Esophagus mucosa (tissue), 1 donor: ENCODE results near the gene CTSD. TPM values are rescaled to one million over a fixed set of nuclear protein-coding genes. Genes with fewer than 3 reads are reported as not detected.
"Not testable (repeated sequence)": the region's sequence is repeated elsewhere in the genome, so short reads cannot be mapped to it uniquely, and the experiment has no call there.

Experiments
- ATAC-seq: fragments of 200-7000 bp; cut with Tn5 transposase; one replicate; pipeline ENCODE4 v1.9.1; 2020
- total RNA-seq: library from RNA; stranded (reverse); gene quantifications from one replicate; pipeline ENCODE4 v1.2.4, GENCODE V29; 2023
- donor health status: DM: yes; HTN: yes; CAD: no.

Gene CTSD
- total RNA-seq, 1 donor from 2014 or later, result 583 TPM

DNA sequence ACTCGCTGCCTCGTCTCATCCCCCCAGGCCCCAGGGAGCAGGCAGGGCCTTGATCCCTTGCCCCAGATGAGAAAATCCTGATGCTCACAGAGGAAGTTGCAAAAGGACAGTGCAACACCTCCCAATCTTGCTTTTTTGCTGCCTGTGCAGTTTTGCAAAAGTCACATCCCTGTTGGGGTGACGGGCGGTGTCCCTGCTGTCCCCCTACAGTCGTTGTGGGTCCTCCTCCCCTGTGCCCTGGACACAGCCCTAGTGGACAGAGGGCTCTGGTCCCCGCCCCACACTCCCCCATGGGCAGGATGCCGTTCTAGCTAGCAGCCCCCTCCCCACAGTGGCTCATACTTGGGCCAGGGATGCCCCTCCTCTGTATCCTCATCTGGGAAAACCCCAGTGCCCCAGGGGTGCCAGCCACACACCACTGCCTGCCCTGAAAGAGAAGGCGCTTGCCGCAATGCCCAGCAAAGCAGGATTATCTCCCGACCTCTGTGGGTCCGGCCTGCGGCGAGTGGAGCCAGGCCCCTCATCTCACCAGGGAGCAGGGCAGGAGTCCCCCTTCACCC, 18.4 kb upstream of the CTSD start:
- no peak for ATAC-seq

DNA sequence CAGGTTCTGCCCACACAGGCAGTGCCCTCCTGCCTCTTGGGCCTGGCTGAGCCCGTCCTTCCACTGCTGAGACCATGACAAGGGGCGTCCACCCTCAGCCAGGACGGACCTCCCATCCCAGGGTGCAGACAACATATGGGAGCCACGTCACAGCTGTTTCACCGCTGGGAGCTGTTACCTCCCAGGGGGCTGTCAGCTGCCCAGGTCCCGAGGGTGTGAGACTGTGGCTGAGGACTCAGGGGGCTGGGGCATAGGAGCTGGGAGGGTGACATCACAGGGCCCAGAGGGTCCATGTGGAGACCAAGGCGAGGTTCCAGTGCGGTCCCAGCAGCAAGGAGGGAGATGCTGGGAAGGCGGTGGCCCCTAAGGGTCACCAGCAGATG, 17.9 kb upstream of the CTSD start:
- no peak for ATAC-seq

DNA sequence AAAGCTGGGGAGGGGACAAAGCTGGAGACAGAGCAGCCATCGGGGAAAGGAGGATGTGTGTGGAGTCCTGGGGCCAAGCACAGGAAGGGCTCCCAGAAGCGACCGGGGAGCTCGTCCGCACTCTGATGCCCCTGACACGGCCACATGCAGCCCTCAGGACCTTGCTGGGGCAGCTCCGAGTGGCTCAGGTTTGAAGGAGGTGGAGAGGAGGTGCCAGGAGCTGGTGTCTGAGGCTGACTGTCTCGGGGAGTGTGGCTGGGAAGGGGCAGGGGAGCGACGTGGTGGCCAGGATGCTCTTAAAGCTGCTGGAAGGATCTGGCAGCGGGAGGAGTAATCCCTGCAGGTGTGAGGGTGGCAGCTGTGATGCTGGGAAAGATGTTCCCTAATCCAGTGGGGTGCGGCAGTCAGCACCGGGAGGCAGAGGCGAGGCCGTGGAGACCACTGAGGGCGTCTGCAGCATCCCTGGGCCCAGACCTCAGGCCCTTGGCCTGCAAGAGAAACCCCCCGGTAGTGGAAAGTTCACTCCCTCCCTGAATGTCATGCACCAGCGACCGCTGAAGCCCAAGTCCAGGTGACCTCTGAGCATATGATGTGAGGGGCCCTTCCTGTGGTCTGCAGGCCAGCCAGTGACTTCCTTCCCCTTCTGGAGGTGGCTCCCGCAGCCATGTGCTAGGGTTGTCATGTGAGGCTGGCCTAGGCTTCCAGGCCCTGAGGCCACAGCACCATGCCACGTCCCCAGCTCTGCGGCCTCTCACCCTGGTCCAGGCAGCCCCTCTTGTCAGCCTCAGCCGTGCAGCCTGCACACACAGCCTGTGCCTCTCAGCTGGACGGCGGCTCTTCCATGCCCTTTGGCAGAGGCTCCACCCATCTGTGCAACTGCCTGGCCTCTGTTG, 17.2 kb upstream of the CTSD start:
- ATAC-seq, result no peak

DNA sequence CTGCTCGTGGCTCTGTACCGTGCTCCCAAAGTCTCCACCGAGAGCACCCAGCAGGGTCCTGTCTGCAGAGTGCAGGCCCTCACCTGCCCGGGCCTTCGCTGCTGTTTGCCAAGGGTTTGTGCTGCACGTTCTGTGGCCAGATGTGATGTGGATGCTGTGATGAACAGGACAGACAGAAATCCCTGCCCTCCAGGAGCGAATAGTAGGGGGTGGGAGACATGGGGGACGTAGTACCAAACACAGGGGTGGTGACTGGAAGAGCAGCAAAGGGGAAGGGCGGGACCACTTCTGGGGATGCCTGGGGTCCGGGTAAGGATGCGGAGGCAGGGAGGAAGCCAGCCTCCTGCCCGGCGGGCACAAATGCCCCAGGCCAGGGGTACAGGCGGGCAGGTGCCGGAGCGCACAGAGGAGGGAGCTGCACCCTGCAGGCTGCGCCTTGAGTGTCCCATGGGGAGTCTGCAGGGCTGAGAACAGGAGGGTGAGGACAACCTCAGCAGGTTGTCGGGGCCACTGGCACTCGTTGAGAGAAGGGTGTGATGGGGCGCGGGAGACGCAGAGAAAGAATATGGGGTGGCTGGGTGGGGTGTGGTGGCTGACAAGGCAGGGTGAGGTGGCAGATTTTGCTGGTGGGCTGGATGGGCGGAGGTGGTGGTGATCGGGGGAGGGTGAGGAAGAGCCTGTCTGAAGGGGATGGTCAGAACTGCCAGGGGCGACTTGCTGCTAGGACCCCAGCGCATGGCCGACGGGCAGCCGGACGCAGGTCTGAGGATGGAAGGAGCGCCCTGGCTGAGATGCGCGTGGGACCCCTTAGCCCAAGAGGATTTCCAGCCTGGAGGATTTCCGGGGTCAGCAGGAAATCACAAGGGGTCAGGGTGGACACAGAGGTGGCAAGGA, 16.3 kb upstream of the CTSD start:
- no peak for ATAC-seq

DNA sequence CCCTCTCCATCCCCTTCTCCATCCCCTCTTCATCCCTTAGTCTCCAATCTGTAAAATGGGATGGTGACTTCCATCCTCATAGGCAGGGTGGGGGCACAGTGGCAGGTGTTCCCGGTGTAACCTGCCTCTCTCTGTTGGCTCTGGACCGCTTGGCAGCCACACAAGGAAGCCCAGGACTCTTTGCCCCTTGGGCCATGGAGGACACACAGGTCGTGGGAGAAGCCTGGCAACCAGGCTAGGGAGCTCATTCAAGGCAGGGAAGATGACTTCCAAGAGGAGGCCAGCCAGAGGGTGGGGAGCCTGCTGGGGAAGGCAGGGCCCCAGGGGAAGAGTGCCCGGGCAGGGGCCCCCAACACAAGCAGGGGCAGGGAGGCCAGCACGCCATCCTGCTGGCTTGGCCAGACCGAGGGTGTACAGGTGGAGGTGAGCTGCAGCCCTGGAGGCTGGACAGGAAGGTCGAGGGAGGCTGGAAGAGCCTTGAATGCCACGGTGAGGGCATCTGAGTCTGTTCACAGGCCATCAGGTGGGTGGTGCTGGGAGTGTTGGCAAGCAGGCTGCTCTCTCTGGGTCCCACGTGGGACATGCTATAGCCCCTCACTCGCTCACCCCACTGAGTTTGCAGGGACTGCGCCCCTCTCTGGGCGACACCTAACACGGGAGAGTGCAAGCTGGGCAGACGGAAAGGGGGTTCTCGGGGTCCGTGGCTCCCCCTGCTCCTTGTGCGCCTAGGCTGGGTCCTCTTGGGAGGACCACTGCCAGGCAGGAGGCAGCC, 15.5 kb upstream of the CTSD start:
- ATAC-seq, result no peak

DNA sequence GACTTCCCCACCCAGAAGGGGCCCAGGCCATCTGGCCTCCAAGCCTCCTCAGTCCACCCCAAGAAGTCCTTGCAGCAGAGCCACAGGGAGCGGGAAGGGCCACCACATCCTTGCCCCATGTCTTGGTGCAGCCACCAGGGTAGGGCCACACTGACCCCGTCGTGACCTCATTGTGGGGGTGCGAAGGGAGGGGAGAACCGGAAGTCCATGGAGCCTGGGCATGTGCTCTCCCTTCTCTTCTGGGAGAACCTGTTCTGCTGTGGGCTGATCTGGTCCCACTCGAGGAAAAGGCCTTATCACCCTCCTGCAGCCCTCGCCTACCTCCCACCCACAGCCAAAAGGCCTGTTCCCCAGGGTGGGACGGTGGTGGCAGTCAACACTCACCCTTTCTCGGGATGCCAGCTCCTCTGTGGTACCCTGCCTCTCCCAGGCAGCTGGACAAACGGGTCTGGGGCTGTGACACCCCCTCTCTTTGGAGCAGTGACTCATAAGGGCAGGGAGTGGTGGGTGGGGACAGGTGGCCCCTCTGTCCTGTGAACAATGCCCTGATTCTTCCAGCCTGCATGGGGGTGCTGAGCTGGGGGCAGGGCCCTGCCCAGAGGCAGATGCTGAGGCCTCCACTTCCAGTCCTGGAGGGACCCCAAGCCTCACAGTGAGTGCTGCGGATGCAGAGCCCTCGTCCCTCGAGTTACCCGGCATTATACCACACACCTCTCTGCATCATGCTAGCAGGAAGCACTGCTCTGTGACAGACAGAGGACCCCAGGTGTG, 14.6 kb upstream of the CTSD start:
- ATAC-seq, result peak; percentile 13

DNA sequence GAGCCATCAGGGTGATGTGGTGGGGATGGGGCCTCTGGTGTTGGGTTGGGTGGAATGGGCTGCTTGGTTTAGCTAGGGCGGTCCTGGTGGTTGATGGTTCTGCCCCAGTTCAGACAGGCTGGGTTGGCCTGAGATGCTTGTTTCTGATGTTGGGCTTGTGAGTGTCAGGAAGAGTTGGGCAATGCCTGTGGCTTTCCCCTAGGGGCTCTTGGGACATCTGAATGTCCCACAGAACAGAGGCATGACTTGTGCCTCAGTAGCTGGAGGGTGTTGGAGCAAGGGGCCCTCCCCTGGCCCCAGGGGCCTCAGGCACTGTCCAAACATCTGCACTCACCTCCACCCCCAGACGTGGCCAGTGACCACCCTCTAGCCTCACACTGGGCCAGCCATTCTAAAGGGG, 14.0 kb upstream of the CTSD start:
- no peak for ATAC-seq

DNA sequence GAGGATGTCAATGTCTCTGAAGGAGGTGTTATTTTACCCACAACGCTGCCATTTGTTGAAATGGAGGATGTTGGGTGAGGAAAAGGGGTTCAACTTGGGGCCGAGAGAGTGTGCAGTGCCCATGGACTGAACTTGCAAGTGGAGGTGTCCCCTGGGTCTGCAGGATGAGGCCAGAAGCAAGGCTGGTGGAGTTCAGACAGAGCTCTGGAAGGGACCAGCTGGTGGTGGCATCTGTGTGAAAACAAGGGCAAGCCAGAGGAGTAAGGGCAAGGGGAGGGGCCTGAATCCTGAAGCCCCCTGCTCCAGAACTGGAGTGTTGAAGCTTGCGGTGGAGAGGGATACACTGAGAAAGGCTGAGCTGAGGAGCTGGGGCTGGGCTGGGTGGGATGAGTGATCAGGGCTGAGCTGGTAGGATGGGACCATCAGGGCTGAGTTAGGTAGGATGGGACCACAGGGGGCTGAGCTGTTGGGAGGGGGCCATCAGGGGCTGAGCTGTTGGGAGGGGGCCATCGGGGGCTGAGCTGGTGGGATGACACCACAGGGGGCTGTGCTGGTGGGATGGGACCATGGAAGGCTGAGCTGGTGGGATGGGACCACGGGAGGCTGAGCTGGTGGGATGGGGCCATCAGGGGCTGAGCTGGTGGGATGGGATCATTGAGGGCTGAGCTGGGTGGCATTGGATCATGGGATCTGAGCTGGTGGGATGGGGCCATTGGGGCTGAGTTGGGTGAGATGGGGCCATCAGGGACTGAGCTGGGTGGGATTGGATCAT, 13.4 kb upstream of the CTSD start:
- ATAC-seq, result no peak

DNA sequence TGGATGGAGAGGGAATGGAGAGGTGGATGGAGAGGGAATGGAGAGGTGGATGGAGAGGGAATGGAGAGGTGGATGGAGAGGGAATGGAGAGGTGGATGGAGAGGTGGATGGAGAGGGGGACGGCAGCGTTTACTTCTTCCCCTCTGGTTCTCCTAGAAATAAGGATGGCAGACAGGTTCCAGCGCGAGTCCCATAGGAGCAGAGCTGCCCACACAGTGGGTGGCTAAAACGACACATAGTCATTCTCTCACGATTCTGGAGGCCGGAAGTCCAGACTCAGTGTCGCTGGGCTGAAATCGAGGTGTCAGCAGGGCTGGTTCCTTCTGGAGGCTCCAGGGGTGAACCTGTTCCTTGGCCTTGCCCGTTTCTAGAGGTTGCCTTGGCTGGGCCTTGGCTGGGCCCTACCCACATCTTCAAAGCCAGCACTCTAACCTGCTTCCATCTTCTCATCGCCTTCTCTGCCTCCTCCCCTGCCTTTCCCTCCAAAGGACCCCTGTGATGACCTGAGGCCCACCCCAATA, 12.7 kb upstream of the CTSD start:
- ATAC-seq, result no peak

DNA sequence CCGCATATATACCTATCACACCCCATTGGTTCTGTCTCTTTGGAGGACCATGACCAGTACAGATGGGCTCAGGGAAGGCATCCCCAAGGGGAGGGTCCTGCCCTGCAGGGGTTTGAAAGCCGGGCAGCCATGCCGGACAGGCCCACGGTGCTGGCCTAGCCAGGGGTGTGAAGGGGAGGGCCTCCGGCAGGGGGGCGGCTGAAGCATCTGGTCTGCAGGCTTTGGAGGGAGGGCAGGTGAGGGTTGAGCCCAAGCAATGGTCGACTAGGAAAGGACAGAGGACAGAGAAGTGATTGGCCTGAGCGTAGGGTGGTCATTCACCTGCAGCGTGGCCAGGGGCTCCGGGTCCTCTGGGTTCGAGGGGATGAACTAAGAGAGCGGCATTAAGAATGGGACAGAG, 11.2 kb upstream of the CTSD start:
- ATAC-seq, result no peak

DNA sequence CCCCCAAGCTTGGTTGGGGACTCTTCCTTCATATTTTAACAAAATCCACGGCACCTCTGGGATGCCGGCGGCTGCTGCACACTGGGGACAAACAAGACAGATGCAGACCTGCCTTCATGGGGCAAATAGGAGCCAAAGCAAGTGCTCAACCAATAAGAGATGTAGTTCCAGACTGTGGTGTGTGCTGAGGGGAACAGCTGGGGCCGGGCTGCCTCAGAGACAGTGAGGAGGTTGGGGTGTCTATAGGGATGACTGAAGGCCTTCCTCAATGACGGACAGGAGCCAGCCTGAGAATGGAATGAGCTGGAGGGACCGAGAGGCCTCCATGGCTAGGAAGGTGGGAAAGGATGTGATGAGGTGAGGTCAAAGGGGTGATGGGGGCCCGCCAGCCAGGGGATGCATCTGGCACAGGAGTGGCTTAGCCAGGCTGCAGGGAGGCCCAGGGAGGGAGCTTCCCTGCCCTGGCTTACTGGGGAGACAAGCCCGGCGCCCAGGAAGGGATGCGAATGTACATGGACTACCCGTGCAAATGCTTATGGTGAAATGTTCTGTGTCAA, 10.3 kb upstream of the CTSD start:
- no peak for ATAC-seq

DNA sequence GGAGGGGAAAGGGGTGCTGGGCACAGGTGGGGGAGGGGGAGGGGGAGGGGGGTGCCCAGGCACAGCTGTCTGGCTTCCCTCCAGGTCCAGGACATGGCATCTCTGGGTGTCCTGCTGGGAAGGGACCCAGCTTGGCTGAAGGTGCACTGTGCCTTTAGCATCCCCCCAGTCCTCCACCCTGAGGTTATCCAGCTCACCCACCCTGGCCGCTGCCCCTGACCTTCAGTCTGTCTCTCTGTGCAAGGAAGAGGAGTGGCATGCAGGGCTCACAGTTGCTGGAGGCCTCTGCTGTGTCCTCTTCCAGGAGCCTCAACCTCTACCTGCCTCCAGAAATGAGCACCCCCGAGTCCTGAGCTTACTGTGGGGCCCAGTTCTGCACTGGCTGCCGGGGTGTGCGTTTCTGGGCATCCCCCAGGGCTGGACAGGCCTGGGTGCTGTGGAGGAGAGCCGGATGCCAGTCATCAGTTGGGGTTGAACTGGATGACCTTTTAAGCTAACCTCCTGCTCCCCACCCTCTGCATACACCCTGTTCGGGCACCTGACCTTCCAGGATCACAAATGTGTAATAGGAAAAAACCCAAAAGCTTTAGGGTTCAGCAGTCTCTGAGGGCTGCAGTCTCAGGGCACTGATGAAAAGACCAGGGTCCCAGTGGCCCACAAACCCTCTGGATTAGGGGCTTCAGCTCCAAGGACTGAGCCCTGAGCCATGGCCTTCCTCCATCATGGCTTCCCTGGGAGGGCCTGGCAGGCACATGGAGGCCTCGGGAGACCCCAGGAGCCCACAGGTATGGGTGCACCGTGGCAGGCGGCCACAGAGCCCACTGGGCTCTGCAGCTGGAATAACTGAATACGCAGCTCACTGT, 9.6 kb upstream of the CTSD start:
- ATAC-seq, result peak; percentile 7

DNA sequence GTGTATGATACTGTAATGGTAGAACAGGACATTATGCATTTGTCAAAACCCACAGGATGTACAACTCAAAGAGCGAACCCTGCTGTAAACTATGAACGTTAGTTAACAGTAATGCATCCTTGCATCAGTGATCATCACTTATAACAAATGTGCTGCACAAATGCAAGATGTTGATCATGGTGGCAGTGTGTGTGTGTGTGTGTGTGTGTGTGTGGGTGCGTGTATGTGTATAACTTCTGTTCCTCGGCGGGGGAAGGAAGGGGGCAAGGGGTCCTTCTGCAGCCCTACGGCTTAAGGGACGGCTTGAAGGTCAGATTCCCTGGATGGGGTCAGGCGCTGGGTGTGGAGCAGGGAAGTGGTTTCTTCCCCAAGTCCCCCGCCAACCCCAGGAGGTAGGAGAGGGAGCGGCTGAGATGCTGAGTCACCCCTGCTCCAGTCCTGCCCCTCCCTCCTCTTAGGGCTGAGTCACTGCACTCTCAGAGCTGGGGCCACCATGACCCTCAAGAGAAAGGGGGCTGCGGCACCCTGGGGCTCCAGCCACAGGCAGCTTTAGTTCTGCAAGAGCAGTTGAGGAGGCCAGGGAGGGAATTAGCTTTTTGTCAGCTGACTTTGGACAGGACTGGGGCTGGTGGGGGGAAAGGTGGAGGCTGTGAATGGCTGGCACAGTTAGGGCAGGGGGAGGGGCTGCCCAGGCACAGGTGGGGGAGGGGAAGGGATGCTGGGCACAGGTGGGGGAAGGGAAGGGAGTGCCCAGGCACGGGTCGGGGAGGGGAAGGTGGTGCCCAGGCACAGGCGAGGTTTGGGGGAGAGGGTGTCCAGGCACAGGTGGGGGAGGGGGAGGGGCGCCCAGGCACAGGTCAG, 8.8 kb upstream of the CTSD start:
- ATAC-seq, result peak; percentile 90

DNA sequence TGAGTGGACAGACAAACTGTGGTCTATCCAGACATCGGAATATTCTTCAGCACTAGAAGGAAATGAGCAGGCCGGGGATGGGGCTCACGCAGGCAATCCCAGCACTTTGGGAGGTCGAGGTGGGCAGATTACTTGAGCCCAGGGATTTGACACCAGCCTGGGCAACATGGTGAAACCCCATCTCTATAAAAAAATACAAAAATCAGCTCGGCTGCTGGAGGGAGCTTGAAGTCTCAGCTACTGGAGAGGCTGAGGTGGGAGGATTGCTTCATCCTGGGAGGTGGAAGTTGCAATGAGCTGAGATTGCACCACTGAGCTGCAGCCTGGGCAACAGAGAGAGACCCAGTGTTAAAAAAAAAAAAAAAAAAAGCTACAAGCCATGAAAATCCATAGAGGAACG, 8.0 kb upstream of the CTSD start:
- peak; percentile 16 for ATAC-seq

DNA sequence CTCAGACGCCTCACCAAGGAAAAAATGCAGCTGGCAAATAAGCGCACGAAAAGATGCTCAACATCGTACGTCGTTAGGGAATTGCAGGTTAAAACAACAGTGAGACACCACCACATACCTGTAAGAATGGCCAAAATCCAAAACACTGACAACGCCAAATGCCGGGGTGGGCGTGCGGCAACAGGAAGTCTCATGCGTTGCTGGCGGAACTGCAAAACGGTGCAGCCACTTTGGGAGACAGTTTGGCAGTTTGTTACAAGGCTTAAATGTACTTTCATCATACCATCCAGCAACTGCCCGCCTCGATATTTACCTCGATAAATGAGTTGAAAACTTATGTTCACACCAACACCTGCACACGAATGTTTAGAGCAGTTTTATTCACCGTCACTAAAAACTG, 7.5 kb upstream of the CTSD start:
- ATAC-seq, result no peak

DNA sequence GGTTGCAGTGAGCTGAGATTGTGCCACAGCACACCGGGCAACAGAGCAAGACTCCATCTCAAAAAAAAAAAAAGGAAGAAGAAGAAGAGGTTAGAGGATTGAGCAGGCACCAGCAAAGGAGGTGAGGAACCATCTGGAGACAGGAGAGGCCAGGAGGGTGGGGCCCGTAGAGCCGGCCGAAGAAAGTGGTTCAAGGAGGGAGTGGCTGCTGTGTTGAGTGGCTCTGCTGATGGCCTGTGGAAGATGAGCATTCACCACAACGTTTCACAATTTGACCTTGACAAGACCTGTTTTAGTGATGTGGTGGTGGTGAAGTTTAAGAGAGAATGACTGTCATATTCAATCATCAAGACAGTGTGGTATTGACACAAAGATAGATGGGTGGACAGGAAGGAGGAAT, 6.8 kb upstream of the CTSD start:
- no peak for ATAC-seq

DNA sequence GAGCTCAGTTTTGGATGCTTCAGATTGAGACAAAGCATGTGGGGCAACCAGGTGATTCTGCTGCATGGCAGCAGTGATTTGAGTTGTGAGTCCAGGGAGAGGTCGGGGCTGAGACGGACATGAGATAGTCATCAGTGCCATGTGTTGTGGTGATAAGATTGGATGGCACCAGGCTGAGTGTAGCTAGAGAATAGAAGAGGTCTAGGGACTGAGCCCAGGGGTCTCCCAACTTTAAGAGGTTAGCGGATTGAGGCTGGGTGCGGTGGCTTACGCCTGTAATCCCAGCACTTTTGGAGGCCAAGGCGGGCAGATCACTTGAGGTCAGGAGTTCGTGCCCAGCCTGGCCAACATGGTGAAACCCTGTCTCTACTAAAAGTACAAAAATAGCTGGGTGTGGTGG, 6.3 kb upstream of the CTSD start:
- ATAC-seq, result no peak

DNA sequence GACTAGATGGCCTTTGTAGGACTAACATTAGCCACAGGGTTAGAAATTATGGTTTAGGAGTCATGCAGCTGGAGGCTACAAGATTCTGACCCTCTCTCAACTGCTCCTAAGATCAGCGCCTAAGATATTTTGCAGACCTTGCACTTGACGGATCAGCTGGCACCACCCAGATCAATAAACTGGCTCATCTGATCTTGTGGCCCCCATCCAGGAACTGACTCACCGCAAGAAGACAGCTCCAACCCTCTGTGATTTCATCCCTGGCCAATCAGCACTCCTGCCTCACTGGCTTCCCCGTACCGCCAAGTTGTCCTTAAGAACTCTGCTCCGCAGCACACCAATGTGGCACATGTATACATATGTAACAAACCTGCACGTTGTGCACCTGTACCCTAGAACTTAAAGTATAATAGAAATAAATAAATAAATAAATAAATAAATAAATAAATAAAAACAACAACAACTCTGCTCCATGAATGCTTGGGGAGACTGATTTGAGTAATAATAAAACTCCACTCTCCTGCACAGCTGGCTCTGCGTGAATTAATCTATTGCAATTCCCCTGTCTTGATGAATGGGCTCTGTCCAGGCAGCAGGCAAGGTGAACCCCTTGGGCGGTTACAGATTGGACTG, 5.7 kb upstream of the CTSD start:
- not testable (repeated sequence) for ATAC-seq
